Mammary epithelial cell (primary cell): ENCODE data around the gene TMEM129.

Experiments
- CTCF ChIP-seq, 2 donors: IDR thresholded peaks in 1 of 2; conservative IDR thresholded peaks in 1 of 2; 2 replicates each; pipeline ENCODE4 v1.5.1; 2011 to 2012; ENCODE audit warnings: inconsistent platforms in 2 of 2, low read length in 2 of 2, mild to moderate bottlenecking in 2 of 2, control low read depth in 1 of 2, low read depth in 1 of 2; ENCODE audit not compliant: insufficient read depth in 1 of 2; ENCODE audit errors: extremely low read depth in 1 of 2
- EZH2 ChIP-seq: IDR thresholded peaks from 2 replicates; pipeline ENCODE4 v1.6.1; 2012; ENCODE audit warnings: low read length, inconsistent platforms, borderline replicate concordance

GRCh38 chr4:1757836-1758235 lies 36.7 kb upstream of the TMEM129 start:
- TF ChIP-seq CTCF (conservative IDR thresholded peaks at IDR 0.05 in 1 of 2, IDR thresholded peaks at IDR 0.05 in 1 of 2; ENCODE audit: extremely low read depth in 1 of 2, insufficient read depth in 1 of 2, low read depth in 1 of 2, low read length in 2 of 2) (no peak), EZH2 (no peak)
